Stomach (tissue), 9 donors: ENCODE measurements around the gene MAGED1. TPM values are rescaled to one million over a fixed set of nuclear protein-coding genes. Genes with fewer than 3 reads are reported as not detected.

Experiments used
- DNase-seq, 2 donors: peaks; one replicate each; pipeline versions ENCODE4 v3.0.0 to v3.0.0-alpha.2; 2013 to 2019
- H3K27ac ChIP-seq, 5 donors: fragments of 200-600 bp in 4 of 5; sonication (generic) in 4 of 5; one replicate each; pipeline ENCODE4 v1.5.1; 2013 to 2019; ENCODE audit warnings: mild to moderate bottlenecking in 1 of 5, moderate library complexity in 1 of 5
- H3K27me3 ChIP-seq, 3 donors: fragments of 200-600 bp; sonication (generic); one replicate each; pipeline ENCODE4 v1.5.1; 2017 to 2019; ENCODE audit warnings: mixed run types in 1 of 3
- H3K36me3 ChIP-seq, 4 donors: fragments of 200-600 bp; sonication (generic); 1 replicate in 3 of 4; 2 replicates in 1 of 4; pipeline ENCODE4 v1.5.1; 2016 to 2019
- H3K4me1 ChIP-seq, 4 donors: fragments of 200-600 bp; sonication (generic); one replicate each; pipeline ENCODE4 v1.5.1; 2016 to 2019
- H3K4me3 ChIP-seq, 4 donors: fragments of 200-600 bp; sonication (generic) in 3 of 4; one replicate each; pipeline ENCODE4 v1.5.1; 2016 to 2019; ENCODE audit warnings: mild to moderate bottlenecking in 1 of 4
- H3K9me3 ChIP-seq, 4 donors: fragments of 200-600 bp; sonication (generic); one replicate each; pipeline ENCODE4 v1.5.1; 2016 to 2019
- CTCF ChIP-seq, 7 experiments: fragments of 450-650 bp in 4 of 7; fragments of 200-600 bp in 3 of 7; sonication (generic) in 3 of 7; IDR thresholded peaks; one replicate each; pipeline ENCODE4 v1.5.1; 2016 to 2019; ENCODE audit warnings: antibody characterized with exemption in 7 of 7, control low read depth in 2 of 7, mild to moderate bottlenecking in 1 of 7
- EP300 ChIP-seq: sonication (generic); formaldehyde crosslinking; IDR thresholded peaks from one replicate; pipeline ENCODE4 v1.6.1; 2017; ENCODE audit warnings: antibody characterized with exemption
- POLR2A ChIP-seq, 4 donors: fragments of 450-650 bp; IDR thresholded peaks; one replicate each; pipeline ENCODE4 v1.6.1; 2016; ENCODE audit warnings: antibody characterized with exemption in 4 of 4, control low read depth in 2 of 4, mild to moderate bottlenecking in 1 of 4, moderate library complexity in 1 of 4
- POLR2AphosphoS5 ChIP-seq, 3 donors: sonication (generic); formaldehyde crosslinking; IDR thresholded peaks; one replicate each; pipeline ENCODE4 v1.6.1; 2016; ENCODE audit warnings: antibody characterized with exemption in 3 of 3
- WGBS, 5 donors: extraction: QIAGEN DNeasy Blood & Tissue Kit in 3 of 5; methylation state at CpG; one replicate each; pipeline versions ENCODE4 v1.1.5 to v1.1.7; 2013 to 2018; 5-methylcytosine and 5-hydroxymethylcytosine counted together
- intact Hi-C: fragments of 100-400 bp; cut with DNase I; formaldehyde crosslinking; loops from one replicate; pipeline ENCODE4 v1.15.1; 2023; ENCODE audit warnings: low total_unique reads
- polyA plus RNA-seq, 3 donors: library from polyadenylated mRNA; stranded (reverse); fragments of 200-250 nt; gene quantifications; one replicate each; pipeline ENCODE4 v1.2.3, GENCODE V29; 2013
- total RNA-seq, 5 donors: library from RNA; depleted of rRNA; stranded (reverse); fragments of >200 nt; gene quantifications; one replicate each; pipeline versions ENCODE4 v1.1.0 to v1.2.3, GENCODE V29; 2014 to 2016
- donor health status: healthy with polysubstance abuse.
- donor health status: Bipolar disorder and iron deficiency.
- donor health status: healthy.

The MAGED1 gene
- total and polyA plus RNA-seq, 8 donors, result 15.2 to 87.6 (median 46.4) TPM

DNA sequence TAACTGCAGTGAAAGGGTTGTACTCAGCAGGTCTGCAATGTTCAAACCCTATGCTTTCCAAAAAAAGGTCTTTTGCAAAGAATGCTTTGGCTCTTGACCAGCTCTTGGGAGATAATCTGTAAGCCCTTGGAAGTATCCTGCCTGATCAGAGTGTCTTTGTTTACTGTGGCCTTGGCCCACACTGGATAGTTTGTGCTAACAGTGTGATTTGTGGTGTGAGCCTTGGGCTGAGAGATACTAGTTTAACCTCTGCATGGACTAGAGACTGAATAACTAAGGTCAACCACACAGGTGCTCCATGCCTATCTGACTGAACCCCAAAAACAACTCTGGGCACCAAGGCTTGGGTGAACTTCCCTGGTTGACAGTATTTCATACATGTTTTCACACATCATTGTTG, 3.6 kb upstream of the MAGED1 start:
- no peak for TF ChIP-seq CTCF (IDR thresholded peaks at IDR 0.05)
- TF ChIP-seq POLR2AphosphoS5 (IDR thresholded peaks at IDR 0.05), result no peak
- Histone ChIP-seq H3K9me3 (peaks cover 0 to 8% (median 0%) of the 10 kb centered on the region in 4 donors), H3K36me3 (no peaks in the 10 kb centered on the region), H3K27me3 (no peaks in the 10 kb centered on the region), H3K4me3 (no peak overlapping the region), H3K4me1 (peaks cover 0 to 14% (median 3%) of the 10 kb centered on the region in 4 donors), H3K27ac (no peak overlapping the region)
- intact Hi-C loops, result no loop called here
- DNase-seq, result no peak

- TF ChIP-seq POLR2AphosphoS5 (IDR thresholded peaks at IDR 0.05), result no peak
- TF ChIP-seq POLR2A (IDR thresholded peaks at IDR 0.05), result no peak
- TF ChIP-seq EP300, result no peak
- no peak for TF ChIP-seq CTCF (IDR thresholded peaks at IDR 0.05)
- H3K36me3 ChIP-seq, result peaks cover 0 to under 1% (median 0%) of the 10 kb centered on the region in 4 donors
- no peak overlapping the region for H3K27ac ChIP-seq
- H3K4me1 ChIP-seq, result peaks cover 0 to 25% (median 13%) of the 10 kb centered on the region in 4 donors
- H3K9me3 ChIP-seq, result peaks cover 0 to 8% (median 0%) of the 10 kb centered on the region in 4 donors
- WGBS, 5 donors, result 67 to 93% (median 86%) methylated on average over 1 of the region's 1 CpG
- intact Hi-C loops, result no loop called here
- no peak for DNase-seq
- no peak overlapping the region for H3K4me3 ChIP-seq
- no peaks in the 10 kb centered on the region for H3K27me3 ChIP-seq
Observed at GRCh38 chrX:51891245-51891644, 2.2 kb upstream of the MAGED1 start.

GRCh38 chrX:51891821-51892551, 1.4 kb upstream of the MAGED1 start:
- H3K36me3 ChIP-seq, result peaks cover 0 to 8% (median 3%) of the 10 kb centered on the region in 4 donors
- H3K27me3 ChIP-seq, result no peaks in the 10 kb centered on the region
- intact Hi-C loops, result no loop called here
- no peak for TF ChIP-seq POLR2AphosphoS5 (IDR thresholded peaks at IDR 0.05)
- no peak for TF ChIP-seq CTCF (IDR thresholded peaks at IDR 0.05)
- TF ChIP-seq EP300, result no peak
- no peak for TF ChIP-seq POLR2A (IDR thresholded peaks at IDR 0.05)
- peaks cover 0 to 31% (median 14%) of the 10 kb centered on the region in 4 donors for H3K4me1 ChIP-seq
- peak in 1 of 2 donors; percentile 83 for DNase-seq
- H3K4me3 ChIP-seq, result no peak overlapping the region
- peak overlapping the region in 4 of 5 donors; percentile 29 to 87 (median 83) for H3K27ac ChIP-seq
- H3K9me3 ChIP-seq, result peaks cover 0 to 8% (median 0%) of the 10 kb centered on the region in 4 donors
- WGBS, 5 donors, result 26 to 54% (median 48%) methylated on average over 6 of the region's 6 CpGs

GRCh38 chrX:51893931-51894696, 691 bp downstream of the MAGED1 start:
- TF ChIP-seq EP300 (no peak), POLR2A (IDR thresholded peaks at IDR 0.05) (no peak), POLR2AphosphoS5 (IDR thresholded peaks at IDR 0.05) (no peak), CTCF (IDR thresholded peaks at IDR 0.05) (no peak)
- Histone ChIP-seq H3K36me3 (peaks cover 0 to 29% (median 25%) of the 10 kb centered on the region in 4 donors), H3K27ac (peak overlapping the region; percentile 33 to 87 (median 81)), H3K27me3 (no peaks in the 10 kb centered on the region), H3K4me1 (peaks cover 0 to 31% (median 14%) of the 10 kb centered on the region in 4 donors), H3K9me3 (peaks cover 0 to 8% (median 0%) of the 10 kb centered on the region in 4 donors), H3K4me3 (peak overlapping the region; percentile 51 to 58 (median 56))
- peak in 1 of 2 donors; percentile 84 for DNase-seq
- 0 to 44% (median 3%) methylated on average over 25 to 32 of the region's 32 CpGs for WGBS, 5 donors
- intact Hi-C loops, result no loop called here
